GM12878 (cell line): Measurements from ENCODE around the gene CD86. TPM values are rescaled to one million over a fixed set of nuclear protein-coding genes. Genes with fewer than 3 reads are reported as not detected.

Source experiments
- ATF3 ChIP-seq: IDR thresholded peaks from 2 replicates; pipeline ENCODE4 v1.6.1; 2011; ENCODE audit warnings: low read depth, mild to moderate bottlenecking, low read length, moderate library complexity, borderline replicate concordance; ENCODE audit errors: extremely low read depth
- BACH1 ChIP-seq: fragments of 450-650 bp; IDR thresholded peaks from 2 replicates; pipeline ENCODE4 v1.6.1; 2017; ENCODE audit warnings: mild to moderate bottlenecking, borderline replicate concordance
- BCL11A ChIP-seq: IDR thresholded peaks from 2 replicates; pipeline ENCODE4 v1.6.1; 2011; ENCODE audit warnings: low read depth, low read length
- CBFB ChIP-seq: IDR thresholded peaks from 2 replicates; pipeline ENCODE4 v1.6.1; 2016; ENCODE audit warnings: antibody characterized with exemption, low read depth
- E2F4 ChIP-seq: IDR thresholded peaks from 2 replicates; pipeline ENCODE4 v1.6.1; 2012; ENCODE audit warnings: low read depth, low read length, improper control_type of control experiment
- EGR1 ChIP-seq, 2 experiments: IDR thresholded peaks; 1 replicate in 1 of 2; 2 replicates in 1 of 2; pipeline ENCODE4 v1.6.1; 2011 to 2012; ENCODE audit warnings: low read depth in 2 of 2, low read length in 2 of 2, borderline replicate concordance in 1 of 2, mild to moderate bottlenecking in 1 of 2, moderate library complexity in 1 of 2
- JUND ChIP-seq: IDR thresholded peaks from 2 replicates; pipeline ENCODE4 v1.6.1; 2012; ENCODE audit warnings: low read depth, mild to moderate bottlenecking, low read length, improper control_type of control experiment, moderate library complexity
- NFYB ChIP-seq: IDR thresholded peaks from 2 replicates; pipeline ENCODE4 v1.6.1; 2011; ENCODE audit warnings: low read depth, mild to moderate bottlenecking, low read length, improper control_type of control experiment, moderate library complexity; ENCODE audit not compliant: insufficient read depth
- NR2F1 ChIP-seq: fragments of 450-650 bp; conservative IDR thresholded peaks from 2 replicates; pipeline ENCODE4 v1.6.1; 2017; ENCODE audit warnings: mild to moderate bottlenecking
- PAX8 ChIP-seq: fragments of 450-650 bp; IDR thresholded peaks from 2 replicates; pipeline ENCODE4 v1.6.1; 2017; ENCODE audit warnings: mild to moderate bottlenecking, moderate library complexity
- PML ChIP-seq: IDR thresholded peaks from 2 replicates; pipeline ENCODE4 v1.6.1; 2012; ENCODE audit warnings: low read length, inconsistent platforms
- RAD21 ChIP-seq: IDR thresholded peaks from 2 replicates; pipeline ENCODE4 v1.6.1; 2011; ENCODE audit warnings: mild to moderate bottlenecking, low read depth, low read length, moderate library complexity; ENCODE audit not compliant: insufficient read depth
- SMARCA5 ChIP-seq: fragments of 450-650 bp; IDR thresholded peaks from 2 replicates; pipeline ENCODE4 v1.6.1; 2017; ENCODE audit warnings: mild to moderate bottlenecking
- SUZ12 ChIP-seq: fragments of 200-600 bp; sonication (generic); IDR thresholded peaks from one replicate; pipeline ENCODE4 v1.6.1; 2018; ENCODE audit warnings: antibody characterized with exemption, mild to moderate bottlenecking; ENCODE audit not compliant: unreplicated experiment
- TAF1 ChIP-seq: IDR thresholded peaks from 2 replicates; pipeline ENCODE4 v1.6.1; 2011; ENCODE audit warnings: mild to moderate bottlenecking, low read depth, low read length, borderline replicate concordance
- WRNIP1 ChIP-seq: IDR thresholded peaks from 2 replicates; pipeline ENCODE4 v1.6.1; 2011; ENCODE audit warnings: low read depth, low read length, improper control_type of control experiment, borderline replicate concordance
- YY1 ChIP-seq: IDR thresholded peaks from 2 replicates; pipeline ENCODE4 v1.6.1; 2011; ENCODE audit warnings: low read depth, mild to moderate bottlenecking, low read length
- ZSCAN29 ChIP-seq: fragments of 450-650 bp; IDR thresholded peaks from 2 replicates; pipeline ENCODE4 v1.6.1; 2017; ENCODE audit warnings: mild to moderate bottlenecking, moderate library complexity
- polyA plus RNA-seq, 11 experiments: library from polyadenylated mRNA; depleted of rRNA in 4 of 11; unstranded in 6 of 11; stranded (reverse) in 5 of 11; fragments of >200 nt; fragmentation: Nextera tagmentation in 4 of 11; fragmentation: Illumina TruSeq in 1 of 11; extraction: Ambion mirVana in 4 of 11; extraction: Trizol in 1 of 11; gene quantifications; 1 replicate in 1 of 11; 2 replicates in 10 of 11; pipeline versions ENCODE4 v1.2.1 to v1.2.3, GENCODE V29; 2011 to 2016; ENCODE audit warnings: inconsistent platforms in 2 of 11, missing spikeins in 2 of 11, low read depth in 1 of 11
- total RNA-seq, 4 experiments: library from RNA; depleted of rRNA in 3 of 4; stranded (reverse); fragments of >200 nt in 3 of 4; fragmentation: Illumina TruSeq in 1 of 4; extraction: Trizol in 1 of 4; gene quantifications; 2 replicates each; pipeline versions ENCODE4 v1.2.1 to v1.2.3, GENCODE V29; 2013 to 2021
- TF ChIP-seq, protein P1 (sequence below): fragments of 450-650 bp; IDR thresholded peaks from 2 replicates; pipeline ENCODE4 v1.6.1; 2016; ENCODE audit warnings: mild to moderate bottlenecking, moderate library complexity, borderline replicate concordance
- TF ChIP-seq, protein P2 (sequence below): fragments of 150-350 bp; IDR thresholded peaks from 2 replicates; pipeline ENCODE4 v1.6.1; 2016; ENCODE audit warnings: low read depth, low read length

Gene CD86
- total and polyA plus RNA-seq, 10 of the 15 experiments (the other 5 are each of a cell fraction or from before 2014, with no cell fraction given): 40.9 to 100 (median 55.5) TPM

- TF ChIP-seq, protein P1, sequence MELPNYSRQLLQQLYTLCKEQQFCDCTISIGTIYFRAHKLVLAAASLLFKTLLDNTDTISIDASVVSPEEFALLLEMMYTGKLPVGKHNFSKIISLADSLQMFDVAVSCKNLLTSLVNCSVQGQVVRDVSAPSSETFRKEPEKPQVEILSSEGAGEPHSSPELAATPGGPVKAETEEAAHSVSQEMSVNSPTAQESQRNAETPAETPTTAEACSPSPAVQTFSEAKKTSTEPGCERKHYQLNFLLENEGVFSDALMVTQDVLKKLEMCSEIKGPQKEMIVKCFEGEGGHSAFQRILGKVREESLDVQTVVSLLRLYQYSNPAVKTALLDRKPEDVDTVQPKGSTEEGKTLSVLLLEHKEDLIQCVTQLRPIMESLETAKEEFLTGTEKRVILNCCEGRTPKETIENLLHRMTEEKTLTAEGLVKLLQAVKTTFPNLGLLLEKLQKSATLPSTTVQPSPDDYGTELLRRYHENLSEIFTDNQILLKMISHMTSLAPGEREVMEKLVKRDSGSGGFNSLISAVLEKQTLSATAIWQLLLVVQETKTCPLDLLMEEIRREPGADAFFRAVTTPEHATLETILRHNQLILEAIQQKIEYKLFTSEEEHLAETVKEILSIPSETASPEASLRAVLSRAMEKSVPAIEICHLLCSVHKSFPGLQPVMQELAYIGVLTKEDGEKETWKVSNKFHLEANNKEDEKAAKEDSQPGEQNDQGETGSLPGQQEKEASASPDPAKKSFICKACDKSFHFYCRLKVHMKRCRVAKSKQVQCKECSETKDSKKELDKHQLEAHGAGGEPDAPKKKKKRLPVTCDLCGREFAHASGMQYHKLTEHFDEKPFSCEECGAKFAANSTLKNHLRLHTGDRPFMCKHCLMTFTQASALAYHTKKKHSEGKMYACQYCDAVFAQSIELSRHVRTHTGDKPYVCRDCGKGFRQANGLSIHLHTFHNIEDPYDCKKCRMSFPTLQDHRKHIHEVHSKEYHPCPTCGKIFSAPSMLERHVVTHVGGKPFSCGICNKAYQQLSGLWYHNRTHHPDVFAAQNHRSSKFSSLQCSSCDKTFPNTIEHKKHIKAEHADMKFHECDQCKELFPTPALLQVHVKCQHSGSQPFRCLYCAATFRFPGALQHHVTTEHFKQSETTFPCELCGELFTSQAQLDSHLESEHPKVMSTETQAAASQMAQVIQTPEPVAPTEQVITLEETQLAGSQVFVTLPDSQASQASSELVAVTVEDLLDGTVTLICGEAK: no peak; the same call in 1 of the 2 replicates
- TF ChIP-seq CBFB (no peak), EGR1 (IDR thresholded peaks at IDR 0.05; ENCODE audit: borderline replicate concordance in 1 of 2, low read depth in 2 of 2, low read length in 2 of 2) (no peak), RAD21 (no peak), E2F4 (no peak), JUND (no peak), ATF3 (no peak), ZSCAN29 (no peak), PML (no peak; the same call in 1 of the 2 replicates), TAF1 (no peak), YY1 (no peak), SUZ12 (no peak), WRNIP1 (no peak), BCL11A (0 out of 2 replicates have a peak, but pooled peaks have one; percentile 4), PAX8 (no peak), SMARCA5 (0 out of 2 replicates have a peak, but pooled peaks have one; percentile 63), BACH1 (0 out of 2 replicates have a peak, but pooled peaks have one; percentile 21), NR2F1 (peak; percentile 58; the same call in 1 of the 2 replicates), NFYB (no peak)
- TF ChIP-seq, protein P2, sequence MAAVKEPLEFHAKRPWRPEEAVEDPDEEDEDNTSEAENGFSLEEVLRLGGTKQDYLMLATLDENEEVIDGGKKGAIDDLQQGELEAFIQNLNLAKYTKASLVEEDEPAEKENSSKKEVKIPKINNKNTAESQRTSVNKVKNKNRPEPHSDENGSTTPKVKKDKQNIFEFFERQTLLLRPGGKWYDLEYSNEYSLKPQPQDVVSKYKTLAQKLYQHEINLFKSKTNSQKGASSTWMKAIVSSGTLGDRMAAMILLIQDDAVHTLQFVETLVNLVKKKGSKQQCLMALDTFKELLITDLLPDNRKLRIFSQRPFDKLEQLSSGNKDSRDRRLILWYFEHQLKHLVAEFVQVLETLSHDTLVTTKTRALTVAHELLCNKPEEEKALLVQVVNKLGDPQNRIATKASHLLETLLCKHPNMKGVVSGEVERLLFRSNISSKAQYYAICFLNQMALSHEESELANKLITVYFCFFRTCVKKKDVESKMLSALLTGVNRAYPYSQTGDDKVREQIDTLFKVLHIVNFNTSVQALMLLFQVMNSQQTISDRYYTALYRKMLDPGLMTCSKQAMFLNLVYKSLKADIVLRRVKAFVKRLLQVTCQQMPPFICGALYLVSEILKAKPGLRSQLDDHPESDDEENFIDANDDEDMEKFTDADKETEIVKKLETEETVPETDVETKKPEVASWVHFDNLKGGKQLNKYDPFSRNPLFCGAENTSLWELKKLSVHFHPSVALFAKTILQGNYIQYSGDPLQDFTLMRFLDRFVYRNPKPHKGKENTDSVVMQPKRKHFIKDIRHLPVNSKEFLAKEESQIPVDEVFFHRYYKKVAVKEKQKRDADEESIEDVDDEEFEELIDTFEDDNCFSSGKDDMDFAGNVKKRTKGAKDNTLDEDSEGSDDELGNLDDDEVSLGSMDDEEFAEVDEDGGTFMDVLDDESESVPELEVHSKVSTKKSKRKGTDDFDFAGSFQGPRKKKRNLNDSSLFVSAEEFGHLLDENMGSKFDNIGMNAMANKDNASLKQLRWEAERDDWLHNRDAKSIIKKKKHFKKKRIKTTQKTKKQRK: no peak
These were observed 49.5 kb downstream of the CD86 start (continued) for GRCh38 chr3:122104515-122105194.
